Measurements from ENCODE around the gene PTRHD1.

DNA sequence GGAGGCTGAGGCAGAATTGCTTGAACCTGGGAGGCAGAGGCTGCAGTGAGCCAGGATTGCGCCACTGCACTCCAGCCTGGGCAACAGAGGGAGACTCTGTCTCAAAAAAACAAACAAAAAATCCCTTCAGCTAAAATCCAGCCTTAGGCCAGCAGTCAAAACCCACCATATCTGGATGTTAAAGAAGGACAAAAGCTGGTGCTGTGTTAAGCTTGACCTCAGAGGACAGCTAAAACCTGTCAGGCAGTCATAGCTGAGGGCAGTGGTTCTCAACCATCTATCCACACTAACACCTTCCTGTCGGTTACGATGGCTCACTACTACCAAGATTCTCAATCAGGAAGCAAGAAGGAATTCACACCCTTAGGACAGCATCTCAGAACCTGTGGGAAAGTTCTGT lies 9.6 kb downstream of the PTRHD1 start:
- TF ChIP-seq CTCF (IDR thresholded peaks at IDR 0.05) (no peak), POLR2A (IDR thresholded peaks at IDR 0.05) (no peak)

All from esophagus squamous epithelium (tissue), 4 donors.